Measurements from ENCODE around the gene GJC2. TPM values are rescaled to one million over a fixed set of nuclear protein-coding genes. Genes with fewer than 3 reads are reported as not detected.

GJC2 gene
- total and polyA plus RNA-seq, 3 donors from 2014 or later: 2.0 to 4.2 (median 2.6) TPM

DNA sequence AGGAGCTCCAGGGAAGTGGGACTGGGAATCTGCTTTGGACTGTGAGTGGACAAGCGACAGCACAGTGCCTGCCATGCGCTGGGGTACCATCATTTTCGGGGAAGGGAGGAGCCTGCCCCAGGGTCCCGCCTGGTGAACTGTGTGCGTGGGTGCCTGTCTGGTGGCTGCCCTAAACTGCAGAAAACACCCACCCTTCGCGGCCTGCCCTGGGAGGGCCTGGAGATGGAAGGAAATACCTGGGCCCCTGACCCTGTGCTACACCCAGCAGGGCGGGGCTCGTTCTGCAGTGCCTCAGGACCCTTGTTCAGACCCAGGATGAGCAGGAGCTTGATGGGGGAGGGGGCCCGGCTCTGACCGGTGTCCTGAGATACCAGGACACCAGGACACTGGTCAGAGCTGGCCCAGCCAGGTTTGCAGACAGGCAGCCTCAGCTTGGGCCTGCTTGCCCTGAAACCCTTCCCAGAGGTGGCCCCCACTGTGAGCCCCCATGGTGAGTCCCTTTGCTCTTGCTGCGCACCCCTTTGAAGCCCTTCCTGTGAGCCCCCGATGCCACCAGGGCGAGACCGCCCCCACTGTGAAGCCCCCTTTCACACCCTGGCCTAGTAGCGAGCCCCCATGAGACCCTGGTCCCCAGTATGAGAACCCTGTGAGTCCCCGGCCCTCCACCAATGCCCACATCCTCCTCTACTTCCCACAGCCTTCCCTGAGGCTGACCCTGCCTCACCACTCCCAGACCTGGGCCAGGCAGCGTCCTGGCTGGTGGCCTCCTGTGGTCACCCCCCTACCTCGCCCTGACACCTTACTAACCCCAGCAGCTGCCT, 2.6 kb downstream of the GJC2 start:
- Histone ChIP-seq H3K4me3 (no peak overlapping the region), H3K27ac (no peak overlapping the region), H3K4me1 (peaks cover 47% of the 10 kb centered on the region), H3K9me3 (no peaks in the 10 kb centered on the region), H3K27me3 (no peaks in the 10 kb centered on the region), H3K36me3 (ENCODE audit: low read depth, missing control alignments) (no peaks in the 10 kb centered on the region)
- intact Hi-C loops (cut with DNase I; ENCODE audit: low total_unique reads): no loop called here
- TF ChIP-seq CTCF (IDR thresholded peaks at IDR 0.05) (no peak), POLR2A (IDR thresholded peaks at IDR 0.05) (no peak)
- WGBS, 2 donors: 94 to 95% methylated on average over 14 to 15 of the region's 19 CpGs
- DNase-seq: no peak

GRCh38 chr1:228152918-228153258, 3.2 kb downstream of the GJC2 start:
- H3K9me3 ChIP-seq: no peaks in the 10 kb centered on the region
- H3K4me1 ChIP-seq: peaks cover 41% of the 10 kb centered on the region
- no peak overlapping the region for H3K4me3 ChIP-seq
- 80% methylated on average over 3 of the region's 3 CpGs; no CpG with 5 or more reads in 1 of the 2 donors for WGBS, 2 donors
- DNase-seq: no peak
- H3K27me3 ChIP-seq: no peaks in the 10 kb centered on the region
- no peaks in the 10 kb centered on the region for H3K36me3 ChIP-seq (ENCODE audit: low read depth, missing control alignments)
- H3K27ac ChIP-seq: no peak overlapping the region
- intact Hi-C loops (cut with DNase I; ENCODE audit: low total_unique reads): no loop called here
- TF ChIP-seq POLR2A (IDR thresholded peaks at IDR 0.05): no peak
- no peak for TF ChIP-seq CTCF (IDR thresholded peaks at IDR 0.05)

DNA sequence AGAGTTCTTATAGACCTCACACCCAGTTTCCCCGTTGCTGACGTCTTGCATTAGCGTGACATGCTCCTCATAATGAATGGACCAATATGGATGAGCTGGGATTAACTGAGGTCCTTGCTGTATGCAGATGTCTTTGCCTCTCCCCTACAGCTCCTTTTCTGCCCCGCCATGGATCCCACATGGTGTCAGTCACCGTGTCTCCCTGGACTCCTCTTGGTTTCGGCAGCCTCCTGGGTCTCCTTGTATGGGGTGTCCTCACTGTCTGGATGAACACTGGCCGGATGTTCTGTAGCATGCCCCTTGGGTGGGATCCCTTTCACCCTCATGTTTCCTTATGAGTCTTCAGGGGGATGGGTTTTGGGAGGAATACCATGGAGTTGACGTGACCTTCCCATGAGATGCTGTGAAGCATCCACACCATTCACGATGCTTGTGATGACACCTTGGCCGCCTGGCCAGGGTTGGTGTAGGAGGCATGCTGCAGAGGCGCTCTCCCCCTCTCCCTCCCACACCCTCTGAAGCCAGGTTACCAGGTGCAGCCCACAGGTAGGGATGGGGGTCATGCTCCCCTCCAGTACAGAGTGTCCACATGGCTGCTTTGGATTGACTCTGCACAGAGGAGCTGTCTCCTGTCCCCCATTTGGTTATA, 4.4 kb downstream of the GJC2 start:
- TF ChIP-seq CTCF (IDR thresholded peaks at IDR 0.05): no peak
- TF ChIP-seq POLR2A (IDR thresholded peaks at IDR 0.05): no peak
- Histone ChIP-seq H3K27me3 (no peaks in the 10 kb centered on the region), H3K36me3 (ENCODE audit: low read depth, missing control alignments) (no peaks in the 10 kb centered on the region), H3K27ac (no peak overlapping the region), H3K9me3 (no peaks in the 10 kb centered on the region), H3K4me3 (no peak overlapping the region), H3K4me1 (peaks cover 28% of the 10 kb centered on the region)
- intact Hi-C loops (cut with DNase I; ENCODE audit: low total_unique reads): no loop called here
- WGBS, 2 donors: 84 to 93% methylated on average over 7 to 11 of the region's 11 CpGs
- DNase-seq: no peak

- intact Hi-C loops (cut with DNase I; ENCODE audit: low total_unique reads): no loop called here
- Histone ChIP-seq H3K36me3 (ENCODE audit: low read depth, missing control alignments) (no peaks in the 10 kb centered on the region), H3K27ac (no peak overlapping the region), H3K4me1 (peaks cover 21% of the 10 kb centered on the region), H3K4me3 (no peak overlapping the region), H3K9me3 (no peaks in the 10 kb centered on the region), H3K27me3 (no peaks in the 10 kb centered on the region)
- TF ChIP-seq POLR2A (IDR thresholded peaks at IDR 0.05): no peak
- TF ChIP-seq CTCF (IDR thresholded peaks at IDR 0.05): no peak
- DNase-seq: no peak
- 84 to 88% methylated on average over 14 to 20 of the region's 20 CpGs for WGBS, 2 donors
Measured at GRCh38 chr1:228154670-228155571, 5.2 kb downstream of the GJC2 start.

All from testis (tissue), 3 donors.